Testis (tissue), 2 donors: ENCODE measurements around the gene ENO1.
"Not testable (repeated sequence)": the region's sequence is repeated elsewhere in the genome, so short reads cannot be mapped to it uniquely, and the experiment has no call there.

Source experiments
- POLR2A ChIP-seq: fragments of 450-650 bp; IDR thresholded peaks from one replicate; pipeline ENCODE4 v1.6.1; 2017; ENCODE audit warnings: antibody characterized with exemption, mild to moderate bottlenecking, moderate library complexity
- TF ChIP-seq, protein P1 (sequence below), 3 experiments: fragments of 450-650 bp in 2 of 3; fragments of 200-600 bp in 1 of 3; sonication (generic) in 1 of 3; IDR thresholded peaks; one replicate each; pipeline ENCODE4 v1.5.1; 2016 to 2019; ENCODE audit warnings: antibody characterized with exemption in 3 of 3, mild to moderate bottlenecking in 2 of 3, moderate library complexity in 1 of 3

GRCh38 chr1:8897505-8897904 is 19.0 kb upstream of the ENO1 start:
- TF ChIP-seq, protein P1, sequence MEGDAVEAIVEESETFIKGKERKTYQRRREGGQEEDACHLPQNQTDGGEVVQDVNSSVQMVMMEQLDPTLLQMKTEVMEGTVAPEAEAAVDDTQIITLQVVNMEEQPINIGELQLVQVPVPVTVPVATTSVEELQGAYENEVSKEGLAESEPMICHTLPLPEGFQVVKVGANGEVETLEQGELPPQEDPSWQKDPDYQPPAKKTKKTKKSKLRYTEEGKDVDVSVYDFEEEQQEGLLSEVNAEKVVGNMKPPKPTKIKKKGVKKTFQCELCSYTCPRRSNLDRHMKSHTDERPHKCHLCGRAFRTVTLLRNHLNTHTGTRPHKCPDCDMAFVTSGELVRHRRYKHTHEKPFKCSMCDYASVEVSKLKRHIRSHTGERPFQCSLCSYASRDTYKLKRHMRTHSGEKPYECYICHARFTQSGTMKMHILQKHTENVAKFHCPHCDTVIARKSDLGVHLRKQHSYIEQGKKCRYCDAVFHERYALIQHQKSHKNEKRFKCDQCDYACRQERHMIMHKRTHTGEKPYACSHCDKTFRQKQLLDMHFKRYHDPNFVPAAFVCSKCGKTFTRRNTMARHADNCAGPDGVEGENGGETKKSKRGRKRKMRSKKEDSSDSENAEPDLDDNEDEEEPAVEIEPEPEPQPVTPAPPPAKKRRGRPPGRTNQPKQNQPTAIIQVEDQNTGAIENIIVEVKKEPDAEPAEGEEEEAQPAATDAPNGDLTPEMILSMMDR (IDR thresholded peaks at IDR 0.05) = not testable (repeated sequence)
- TF ChIP-seq POLR2A = not testable (repeated sequence)
